Coronary artery (tissue), 2 donors: ENCODE results near the gene ADPRS.

Experiments
- DNase-seq: peaks from one replicate; pipeline ENCODE4 v3.0.0-alpha.2; 2017; ENCODE audit warnings: low spot score
- H3K27ac ChIP-seq, 2 donors: fragments of 200-600 bp; sonication (generic); one replicate each; pipeline ENCODE4 v1.5.1; 2016 to 2019
- H3K4me3 ChIP-seq: fragments of 200-600 bp; sonication (generic); 2 replicates; pipeline ENCODE4 v1.5.1; 2016; ENCODE audit warnings: mild to moderate bottlenecking, moderate library complexity
- TF ChIP-seq, protein P1 (sequence below): fragments of 200-600 bp; sonication (generic); IDR thresholded peaks from one replicate; pipeline ENCODE4 v1.5.1; 2019; ENCODE audit warnings: antibody characterized with exemption

ADPRS gene

DNA sequence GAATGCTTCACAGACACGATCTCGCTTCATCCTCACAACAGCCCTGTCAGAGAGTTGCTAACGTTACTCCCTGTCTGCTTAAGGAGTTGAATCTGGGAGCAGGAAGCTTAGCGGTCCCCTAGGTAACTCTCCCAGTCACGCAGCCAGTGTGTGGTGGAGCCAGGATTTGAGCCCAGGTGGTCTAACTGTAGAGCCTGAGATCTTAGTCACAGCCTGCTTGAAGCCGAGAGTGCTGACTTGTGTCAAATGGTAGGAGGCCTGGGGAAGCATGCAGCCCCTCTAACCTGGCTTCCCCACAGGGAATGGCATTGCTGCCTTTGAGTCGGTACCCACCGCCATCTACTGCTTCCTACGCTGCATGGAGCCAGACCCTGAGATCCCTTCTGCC, 4.1 kb downstream of the ADPRS start:
- Histone ChIP-seq H3K27ac (no peak overlapping the region), H3K4me3 (no peak overlapping the region)
- TF ChIP-seq, protein P1, sequence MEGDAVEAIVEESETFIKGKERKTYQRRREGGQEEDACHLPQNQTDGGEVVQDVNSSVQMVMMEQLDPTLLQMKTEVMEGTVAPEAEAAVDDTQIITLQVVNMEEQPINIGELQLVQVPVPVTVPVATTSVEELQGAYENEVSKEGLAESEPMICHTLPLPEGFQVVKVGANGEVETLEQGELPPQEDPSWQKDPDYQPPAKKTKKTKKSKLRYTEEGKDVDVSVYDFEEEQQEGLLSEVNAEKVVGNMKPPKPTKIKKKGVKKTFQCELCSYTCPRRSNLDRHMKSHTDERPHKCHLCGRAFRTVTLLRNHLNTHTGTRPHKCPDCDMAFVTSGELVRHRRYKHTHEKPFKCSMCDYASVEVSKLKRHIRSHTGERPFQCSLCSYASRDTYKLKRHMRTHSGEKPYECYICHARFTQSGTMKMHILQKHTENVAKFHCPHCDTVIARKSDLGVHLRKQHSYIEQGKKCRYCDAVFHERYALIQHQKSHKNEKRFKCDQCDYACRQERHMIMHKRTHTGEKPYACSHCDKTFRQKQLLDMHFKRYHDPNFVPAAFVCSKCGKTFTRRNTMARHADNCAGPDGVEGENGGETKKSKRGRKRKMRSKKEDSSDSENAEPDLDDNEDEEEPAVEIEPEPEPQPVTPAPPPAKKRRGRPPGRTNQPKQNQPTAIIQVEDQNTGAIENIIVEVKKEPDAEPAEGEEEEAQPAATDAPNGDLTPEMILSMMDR, result no peak
- DNase-seq, result no peak

DNA sequence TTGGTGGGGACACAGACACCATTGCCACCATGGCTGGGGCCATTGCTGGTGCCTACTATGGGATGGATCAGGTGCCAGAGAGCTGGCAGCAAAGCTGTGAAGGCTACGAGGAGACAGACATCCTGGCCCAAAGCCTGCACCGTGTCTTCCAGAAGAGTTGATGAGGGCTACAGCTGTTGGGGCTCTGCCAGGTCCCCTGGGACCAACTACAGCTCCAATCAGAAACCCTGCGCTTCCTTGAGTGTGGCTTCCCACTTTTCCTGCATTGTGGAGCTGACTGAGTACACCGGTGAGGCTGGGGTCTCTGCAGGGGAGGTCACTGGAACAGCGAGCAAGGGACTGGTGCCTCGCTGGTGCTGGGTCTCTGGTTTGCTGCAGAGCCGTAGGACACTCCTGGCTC, 4.5 kb downstream of the ADPRS start:
- H3K4me3 ChIP-seq, result no peak overlapping the region
- peak; percentile 62 for DNase-seq
- TF ChIP-seq, protein P1, result no peak
- H3K27ac ChIP-seq, result no peak overlapping the region

DNA sequence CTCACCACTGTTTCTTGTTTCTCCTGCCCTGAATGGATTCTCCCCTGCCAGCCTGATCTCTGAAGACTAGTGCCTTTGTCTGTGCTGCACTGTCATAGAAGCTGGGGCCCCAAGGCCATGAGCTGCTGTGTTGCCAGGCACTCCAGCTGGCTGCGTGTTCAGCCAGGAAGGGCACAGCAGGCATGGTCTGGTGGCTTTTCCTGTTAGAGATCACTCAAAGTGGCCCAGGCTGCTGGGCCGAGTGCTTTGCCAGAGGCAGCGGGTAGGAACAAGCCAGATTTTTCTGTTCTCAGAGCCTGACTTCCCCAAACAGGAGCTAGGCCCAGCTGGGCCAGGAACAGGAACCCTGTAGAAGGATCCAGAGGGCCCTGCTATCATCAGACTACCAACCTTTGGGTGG, 5.2 kb downstream of the ADPRS start:
- H3K27ac ChIP-seq, result peak overlapping the region in 1 of 2 donors; percentile 20
- TF ChIP-seq, protein P1, result no peak
- no peak overlapping the region for H3K4me3 ChIP-seq
- peak; percentile 72 for DNase-seq

DNA sequence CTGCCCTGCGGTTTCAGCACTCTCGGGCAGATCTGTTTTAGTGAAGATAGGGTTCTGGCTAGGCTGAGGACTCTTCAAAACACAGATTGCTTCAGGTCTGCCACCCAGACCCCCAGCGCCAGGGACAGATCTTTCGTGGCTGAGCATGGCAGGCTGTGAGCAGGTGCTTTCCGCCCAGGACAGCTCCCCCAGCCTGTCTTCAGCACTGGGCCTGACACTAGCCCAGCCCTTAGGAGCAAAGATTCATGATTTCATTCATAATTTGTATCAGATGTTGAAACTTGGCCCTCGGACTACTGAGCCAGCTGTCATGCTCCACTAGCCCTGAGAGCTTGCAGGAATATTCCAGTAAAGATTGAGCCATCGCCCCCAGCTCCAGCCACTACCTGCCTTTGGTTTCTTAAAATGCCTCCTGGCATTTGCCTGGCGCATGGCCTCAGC, 5.9 kb downstream of the ADPRS start:
- Histone ChIP-seq H3K27ac (peak overlapping the region in 1 of 2 donors; percentile 20), H3K4me3 (no peak overlapping the region)
- DNase-seq, result peak; percentile 69
- TF ChIP-seq, protein P1, result no peak

DNA sequence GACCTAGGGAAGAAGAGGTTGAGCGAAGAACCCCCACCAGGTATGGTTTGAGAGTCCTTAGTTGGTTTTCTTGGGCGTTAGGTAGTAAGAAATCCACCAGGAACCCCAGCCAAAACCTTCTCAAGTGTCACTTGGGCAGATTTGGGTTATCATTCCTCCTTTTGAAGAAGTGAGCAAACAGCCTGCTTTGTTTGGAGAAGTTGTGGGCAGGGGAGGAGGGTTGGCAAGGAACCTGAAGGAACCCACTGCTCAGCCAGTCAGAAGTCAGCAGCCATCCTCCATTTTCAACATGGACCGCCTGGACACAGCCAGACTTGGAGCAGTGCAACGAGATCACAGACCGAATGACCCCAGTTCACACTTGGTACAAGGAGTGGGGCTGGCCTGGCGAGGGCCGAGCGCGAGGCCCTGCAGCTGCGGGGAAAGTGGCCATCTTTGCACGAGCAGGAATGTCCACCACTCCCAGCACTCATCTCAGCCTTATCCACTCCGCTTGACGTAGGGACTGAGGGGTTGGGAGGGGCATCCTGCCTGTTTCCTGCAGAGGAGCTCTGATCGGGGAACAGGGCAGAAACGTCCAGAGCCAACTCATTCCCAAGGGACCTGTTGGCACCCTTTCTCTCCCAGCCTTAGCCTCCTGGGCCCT, 7.2 kb downstream of the ADPRS start:
- DNase-seq, result no peak
- peak overlapping the region in 1 of 2 donors; percentile 48 for H3K27ac ChIP-seq
- H3K4me3 ChIP-seq, result no peak overlapping the region
- TF ChIP-seq, protein P1, result no peak

DNA sequence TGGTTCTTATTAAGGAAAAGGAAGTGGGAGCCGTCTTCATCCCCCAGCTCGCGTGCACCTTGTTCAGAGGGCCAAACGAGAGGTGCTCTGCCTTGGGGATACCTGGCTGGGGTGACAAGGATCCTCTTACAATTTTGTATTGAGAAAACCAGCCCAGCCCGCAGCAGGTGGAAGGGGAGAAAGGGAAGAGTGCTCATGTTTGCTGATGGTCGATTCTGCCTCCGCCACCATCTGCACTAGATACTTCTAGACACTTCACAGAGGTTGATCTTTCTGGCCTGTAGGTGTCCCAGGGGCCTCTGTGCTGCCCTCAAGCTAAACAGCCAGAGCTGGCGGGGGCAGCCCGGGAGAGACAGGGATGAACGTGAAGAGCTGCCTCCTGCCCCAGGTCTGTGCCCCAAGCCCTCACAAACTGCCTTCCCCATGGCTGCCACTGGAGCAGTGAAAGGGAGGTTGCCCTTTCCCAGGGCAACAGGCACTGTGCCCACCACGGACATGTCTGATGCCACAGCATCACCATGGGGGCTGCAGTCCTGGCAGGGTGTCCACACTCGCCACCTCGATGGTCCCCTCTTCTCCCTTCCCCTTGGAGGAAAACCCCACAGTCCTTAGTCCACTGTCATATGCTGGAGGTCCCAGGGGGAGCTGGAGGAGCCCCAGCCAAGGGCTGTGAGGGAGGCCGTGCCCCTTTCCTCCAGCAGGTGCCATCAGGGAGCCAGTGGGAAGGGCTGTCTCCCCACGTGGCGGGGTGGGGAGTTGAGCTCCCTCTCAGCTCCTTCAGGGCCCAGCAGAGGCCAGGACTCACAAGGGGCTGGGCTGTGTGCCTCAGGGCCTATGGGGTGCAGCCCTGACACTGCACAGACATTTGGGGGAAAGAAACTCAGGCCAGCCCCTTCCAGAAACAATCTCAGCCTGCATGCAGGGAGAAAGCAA, 8.1 kb downstream of the ADPRS start:
- peak overlapping the region in 1 of 2 donors; percentile 48 for H3K27ac ChIP-seq
- DNase-seq, result peak; percentile 72
- TF ChIP-seq, protein P1, result no peak
- H3K4me3 ChIP-seq, result no peak overlapping the region
